HG03045 (cell line): ENCODE results near the gene ABHD2.

Experiments used
- ATAC-seq: cut with Tn5 transposase; IDR thresholded peaks from one replicate; pipeline ENCODE4 v1.9.1; 2021; ENCODE audit warnings: mild to moderate bottlenecking, moderate library complexity; ENCODE audit not compliant: unreplicated experiment

The ABHD2 gene

DNA sequence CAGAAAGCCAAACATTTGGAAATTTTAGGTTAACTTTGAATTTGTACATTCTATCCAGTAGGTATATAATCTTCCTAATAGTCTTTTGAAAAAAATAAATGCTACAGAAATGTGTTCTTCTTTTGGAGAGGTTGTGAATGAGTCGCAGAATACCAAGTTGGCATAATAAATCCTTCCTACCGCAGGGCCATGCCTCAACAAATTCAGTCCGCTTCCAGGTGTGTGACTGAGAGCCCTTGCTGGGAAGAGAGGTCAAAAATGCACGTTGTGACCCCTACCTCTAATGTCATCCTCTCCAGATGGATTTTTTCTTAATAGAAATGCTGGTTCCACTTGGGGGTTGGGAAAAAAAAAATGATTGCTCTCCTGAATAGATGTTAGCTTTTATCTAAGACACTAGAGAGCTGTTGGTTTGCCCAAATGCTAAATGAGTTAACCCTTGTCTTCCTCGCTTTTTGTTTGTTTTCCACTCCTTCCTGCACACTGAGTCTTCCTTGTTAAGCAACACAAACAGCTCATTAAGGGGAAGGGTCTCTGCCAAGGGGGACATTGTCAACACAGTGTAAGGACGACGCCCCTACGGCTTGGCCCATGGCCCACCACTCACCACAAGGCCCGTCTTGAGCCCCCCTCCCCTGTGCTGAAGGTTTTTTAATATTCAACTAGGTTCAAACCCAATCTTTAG, 99.2 kb downstream of the ABHD2 start:
- ATAC-seq = no peak

DNA sequence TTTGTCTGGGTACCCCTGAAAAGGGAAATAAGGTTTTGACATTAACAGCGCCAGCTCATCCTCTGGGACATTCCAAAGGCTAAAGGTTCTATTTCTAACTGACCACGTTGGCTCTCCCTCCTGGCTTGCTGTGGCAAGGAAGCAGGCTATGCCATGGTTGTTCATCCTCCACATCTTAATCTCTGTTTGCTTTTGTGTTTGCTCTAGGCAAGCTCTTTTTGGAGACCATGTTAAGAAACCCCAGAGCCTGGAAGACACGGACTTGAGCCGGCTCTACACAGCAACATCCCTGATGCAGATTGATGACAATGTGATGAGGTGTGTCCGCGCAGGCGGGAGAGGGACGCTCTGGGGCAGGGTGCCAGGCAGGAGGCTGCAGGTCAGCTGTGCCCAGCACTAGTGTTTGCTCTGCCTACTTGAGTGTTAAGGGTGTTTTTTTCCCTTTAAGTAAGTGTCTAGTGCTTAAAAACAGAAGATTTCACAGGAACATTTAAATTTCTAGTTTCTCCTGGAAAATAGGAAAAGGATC, 99.8 kb downstream of the ABHD2 start:
- no peak for ATAC-seq

DNA sequence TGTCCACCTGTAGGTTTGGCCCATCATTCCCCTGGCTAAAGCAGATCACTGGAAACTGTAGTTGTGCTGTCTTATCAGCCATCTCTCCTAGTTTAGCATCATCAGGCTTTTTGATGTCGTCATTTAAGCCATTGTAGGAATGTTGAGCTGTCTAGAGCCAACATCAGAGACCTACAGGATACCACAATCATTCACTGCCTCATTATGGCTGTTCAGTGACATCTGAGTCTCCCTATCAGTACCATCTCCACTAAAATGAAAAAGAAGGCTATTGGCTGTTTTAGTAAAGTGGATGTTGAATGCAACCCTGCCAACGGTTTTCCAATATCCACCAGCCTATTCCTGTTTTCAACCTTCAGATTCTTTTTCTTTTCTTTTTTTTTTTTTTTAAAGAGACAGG, 103.9 kb downstream of the ABHD2 start:
- ATAC-seq = no peak

DNA sequence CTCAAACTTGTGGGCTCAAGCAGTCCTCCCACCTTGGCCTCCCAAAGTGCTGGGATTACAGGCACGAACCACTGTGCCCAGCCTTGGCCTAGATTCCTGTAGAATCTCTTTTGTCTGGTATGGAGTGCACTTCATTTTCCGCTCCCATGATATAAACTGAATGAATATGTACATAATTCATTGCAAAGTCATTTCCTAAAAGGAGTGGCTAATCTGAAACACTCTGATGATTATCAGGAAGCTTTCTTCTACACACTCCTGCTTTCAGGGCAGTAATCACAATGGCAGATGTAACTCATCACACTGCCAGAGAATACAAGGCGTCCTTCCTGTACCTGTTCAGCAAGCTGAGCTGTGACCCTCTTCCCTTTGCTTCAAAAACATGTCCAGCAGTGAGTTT, 104.5 kb downstream of the ABHD2 start:
- ATAC-seq = no peak

DNA sequence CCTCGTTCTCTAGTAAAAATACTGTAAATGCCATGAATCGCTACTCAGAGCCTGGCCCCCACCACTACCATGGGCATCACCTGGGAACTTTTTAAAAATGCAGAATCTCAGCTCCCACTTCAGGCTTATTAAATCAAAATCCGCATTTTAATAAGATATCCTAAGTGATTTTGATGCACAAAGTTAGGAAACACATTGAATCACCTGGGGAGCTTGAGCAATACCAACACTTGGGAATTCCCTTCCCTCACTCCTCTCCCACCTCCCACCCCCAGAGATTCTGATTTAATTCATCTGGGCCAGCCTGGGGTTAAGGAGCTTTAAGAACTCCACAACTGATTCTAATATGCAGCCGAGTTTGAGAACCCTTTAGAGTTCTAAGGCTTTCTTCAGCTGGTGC, 106.4 kb downstream of the ABHD2 start:
- no peak for ATAC-seq

DNA sequence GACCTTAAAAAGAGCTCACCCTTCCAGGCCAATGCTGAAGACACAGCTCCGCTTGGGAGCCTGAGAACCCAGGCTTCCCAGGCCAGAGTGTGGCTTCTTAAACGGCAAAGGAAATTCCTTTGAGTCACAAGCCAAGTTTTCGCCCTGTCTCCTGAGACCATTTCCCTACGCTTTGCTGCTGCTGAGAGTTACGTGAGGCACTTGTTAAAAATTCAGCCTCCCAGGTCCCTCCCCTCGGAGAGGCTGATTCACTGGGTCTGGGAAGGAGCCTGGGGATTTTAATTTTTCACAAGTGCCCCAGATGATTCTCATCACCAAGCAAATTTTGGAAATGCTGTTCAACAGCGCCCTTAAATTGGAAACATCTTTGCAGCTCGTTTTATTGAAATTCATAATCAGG, 107.6 kb downstream of the ABHD2 start:
- no peak for ATAC-seq

DNA sequence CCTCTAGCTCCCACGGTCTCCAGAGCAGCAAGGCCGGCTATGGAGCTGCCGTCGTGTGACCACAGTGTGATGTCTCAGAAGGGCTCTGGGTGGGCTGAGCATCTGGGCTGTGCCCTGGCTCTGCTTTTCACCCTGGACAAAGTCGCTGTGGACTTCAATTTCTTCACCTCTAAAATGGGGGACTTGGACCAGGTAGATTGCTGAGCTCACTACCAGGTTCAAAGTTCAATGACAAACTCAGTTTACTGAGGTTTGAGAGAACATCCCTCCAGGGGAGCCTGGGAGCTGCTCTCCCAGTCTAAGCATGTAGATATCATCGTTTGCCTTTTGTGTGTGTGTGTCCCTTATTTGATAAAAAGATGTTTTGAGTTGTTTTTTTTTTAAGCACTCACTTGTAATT, 108.0 kb downstream of the ABHD2 start:
- no peak for ATAC-seq

DNA sequence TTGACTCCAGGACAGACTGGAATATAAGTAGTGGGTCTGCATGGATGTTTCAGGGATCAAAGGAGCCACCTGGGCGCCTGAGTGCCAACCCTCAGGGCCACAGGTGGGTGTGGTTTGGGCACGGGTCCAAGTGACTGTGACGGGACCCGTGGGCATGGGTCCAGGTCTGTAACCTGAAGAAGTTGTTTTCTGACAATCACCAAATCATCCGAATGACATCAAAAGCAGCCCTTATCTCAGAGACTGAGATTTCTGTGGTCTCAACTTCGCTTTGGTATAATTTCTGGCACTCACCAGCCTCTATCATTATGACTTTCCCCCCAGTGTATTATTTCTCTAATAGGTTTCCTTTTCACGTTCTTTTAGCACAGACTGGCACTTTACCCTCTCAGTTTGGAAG, 108.7 kb downstream of the ABHD2 start:
- ATAC-seq = no peak

DNA sequence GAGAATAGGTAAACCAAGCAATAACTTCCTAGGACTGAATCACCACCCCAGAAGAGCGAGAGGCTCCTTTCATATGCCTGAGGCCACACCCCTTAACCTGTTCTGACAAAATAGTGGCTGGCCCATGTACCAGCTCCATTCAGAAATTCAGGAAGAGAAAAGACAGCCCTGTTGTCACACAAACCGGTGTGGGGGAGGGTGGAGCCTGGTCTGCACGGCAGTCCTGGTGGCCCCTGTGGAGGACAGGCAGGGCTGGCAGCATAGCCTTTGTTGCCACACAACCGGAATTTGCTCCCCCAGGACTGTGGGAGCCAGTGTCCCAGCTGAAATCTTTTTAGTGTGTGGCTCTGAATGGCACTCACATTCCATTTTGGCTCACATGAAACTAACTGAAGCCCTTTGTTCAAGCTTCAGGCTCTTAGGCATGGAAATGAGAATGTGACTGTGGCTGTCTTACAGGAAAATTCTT, 109.3 kb downstream of the ABHD2 start:
- ATAC-seq = no peak

DNA sequence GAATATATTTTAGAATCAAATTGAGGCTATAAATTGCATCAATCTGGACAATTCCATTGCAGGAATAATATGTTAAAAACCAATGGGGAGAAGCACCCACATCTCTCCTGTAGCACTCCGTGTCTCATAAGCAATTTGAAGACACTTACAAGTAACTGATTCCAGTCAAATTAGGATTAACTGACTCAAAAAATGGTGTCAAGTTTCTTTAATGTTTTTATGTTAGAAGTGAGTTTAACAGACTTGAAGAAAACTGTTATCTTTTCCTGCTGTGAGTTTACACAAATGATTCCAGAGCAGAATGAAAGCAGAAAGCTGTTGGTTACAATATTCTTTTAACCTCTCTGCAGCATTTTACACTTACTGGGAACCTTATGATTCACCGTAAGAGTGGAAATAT, 109.9 kb downstream of the ABHD2 start:
- no peak for ATAC-seq

DNA sequence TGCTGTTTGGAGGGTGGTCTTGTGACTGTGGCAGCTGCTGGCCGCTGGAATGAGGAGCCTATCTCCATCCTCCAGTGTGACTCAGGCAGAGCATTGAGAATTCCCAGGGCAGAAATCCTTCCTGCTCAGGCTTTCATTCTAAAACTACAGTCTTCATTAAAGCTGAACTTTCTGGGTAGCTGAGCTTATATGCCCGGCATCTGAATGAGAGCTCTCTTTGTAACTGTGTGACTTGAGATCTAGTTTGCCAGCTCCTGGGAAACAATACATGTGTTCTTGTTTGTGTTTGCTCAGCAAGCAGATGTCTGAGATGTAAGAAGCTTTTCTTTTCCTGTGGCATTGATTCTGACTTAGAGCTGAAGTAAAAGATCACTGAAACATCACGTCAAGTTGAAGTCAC, 110.7 kb downstream of the ABHD2 start:
- no peak for ATAC-seq

DNA sequence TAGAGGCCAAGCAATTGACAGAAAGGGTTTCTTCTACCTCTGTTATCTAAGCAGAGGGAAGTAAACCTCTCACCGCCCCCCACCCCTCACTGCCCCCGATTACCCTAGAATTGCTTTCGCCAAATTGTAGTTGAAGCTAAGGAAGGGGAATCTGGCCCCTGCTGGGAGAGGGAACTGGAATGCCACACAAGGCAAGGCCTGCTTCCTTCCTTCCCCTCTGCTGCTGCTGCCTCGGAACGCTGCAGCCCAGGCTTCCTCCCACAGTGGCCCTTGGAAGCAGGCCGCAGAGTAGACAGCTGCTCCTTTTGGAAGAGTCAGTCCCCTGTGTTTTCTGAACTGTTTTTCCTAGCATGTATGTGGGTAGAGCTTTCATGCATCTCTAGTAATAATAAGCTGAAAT, 111.5 kb downstream of the ABHD2 start:
- no peak for ATAC-seq

DNA sequence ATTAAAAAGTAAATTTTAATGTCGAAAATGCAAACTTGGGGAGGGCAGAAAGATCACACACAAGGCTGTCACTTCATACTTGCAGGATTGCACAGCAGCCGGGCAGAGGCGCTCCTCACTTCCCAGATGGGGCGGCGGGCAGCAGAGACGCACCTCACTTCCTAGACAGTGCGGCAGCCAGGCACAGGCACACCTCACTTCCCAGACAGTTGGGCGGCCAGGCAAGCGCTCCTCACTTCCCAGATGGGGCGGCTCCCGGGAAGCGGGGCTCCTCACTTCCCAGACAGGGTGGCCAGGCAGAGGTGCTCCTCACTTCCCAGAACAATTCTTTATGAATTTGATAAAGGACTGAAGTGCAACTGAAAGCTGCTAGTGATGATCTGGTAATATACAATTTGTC, 111.9 kb downstream of the ABHD2 start:
- ATAC-seq = no peak

DNA sequence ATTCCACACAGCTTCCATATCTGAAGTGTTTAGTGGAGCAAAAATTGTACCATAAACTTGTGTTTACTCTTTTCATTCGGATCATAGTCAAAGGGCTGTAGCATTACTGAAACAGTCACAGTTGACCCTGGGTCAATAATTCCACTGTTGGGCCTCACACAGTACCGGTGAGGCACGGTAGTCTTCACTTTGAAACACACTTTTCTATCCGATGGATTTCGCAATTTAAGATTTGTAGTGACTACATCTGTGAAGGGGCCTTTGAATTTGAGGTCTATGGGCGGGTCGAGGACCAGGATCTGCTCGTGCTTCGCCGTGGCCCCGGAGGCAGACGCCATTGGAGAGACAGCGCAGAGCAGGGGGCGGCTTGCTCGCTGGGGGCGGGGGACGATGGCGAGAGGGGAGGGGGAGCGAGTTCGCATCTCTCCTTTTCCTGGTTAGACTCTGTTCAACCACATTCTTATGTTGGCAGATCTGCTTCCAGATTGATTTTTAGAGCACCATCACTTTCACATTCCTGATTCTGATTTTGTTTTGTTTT, 113.3 kb downstream of the ABHD2 start:
- ATAC-seq = no peak

DNA sequence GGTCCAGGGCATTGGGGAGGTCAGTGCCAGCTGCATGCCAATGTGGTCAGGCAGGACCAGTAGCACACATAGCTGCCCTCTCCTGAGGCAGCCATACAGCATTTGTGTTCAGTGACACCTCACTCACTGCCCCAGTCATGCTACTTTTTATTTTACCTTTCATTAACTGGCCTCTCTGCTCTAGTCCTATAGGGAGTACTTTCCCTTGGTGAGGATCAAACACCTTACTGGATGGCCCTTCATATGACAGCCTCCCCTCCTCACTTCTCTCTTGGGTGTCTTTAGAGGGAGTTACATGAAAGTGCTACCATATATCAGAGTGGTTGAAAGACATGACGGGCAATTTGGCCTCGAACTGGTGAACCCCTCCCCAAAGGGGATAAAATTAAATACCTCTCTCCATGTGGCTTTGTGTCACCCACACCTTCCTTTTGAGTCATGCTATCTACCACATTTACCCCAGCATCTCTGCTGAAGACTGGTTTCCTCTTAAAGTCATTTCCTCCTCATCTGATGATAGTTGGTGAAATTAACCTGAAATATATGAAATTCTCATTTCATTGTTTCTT, 115.5 kb downstream of the ABHD2 start:
- no peak for ATAC-seq

DNA sequence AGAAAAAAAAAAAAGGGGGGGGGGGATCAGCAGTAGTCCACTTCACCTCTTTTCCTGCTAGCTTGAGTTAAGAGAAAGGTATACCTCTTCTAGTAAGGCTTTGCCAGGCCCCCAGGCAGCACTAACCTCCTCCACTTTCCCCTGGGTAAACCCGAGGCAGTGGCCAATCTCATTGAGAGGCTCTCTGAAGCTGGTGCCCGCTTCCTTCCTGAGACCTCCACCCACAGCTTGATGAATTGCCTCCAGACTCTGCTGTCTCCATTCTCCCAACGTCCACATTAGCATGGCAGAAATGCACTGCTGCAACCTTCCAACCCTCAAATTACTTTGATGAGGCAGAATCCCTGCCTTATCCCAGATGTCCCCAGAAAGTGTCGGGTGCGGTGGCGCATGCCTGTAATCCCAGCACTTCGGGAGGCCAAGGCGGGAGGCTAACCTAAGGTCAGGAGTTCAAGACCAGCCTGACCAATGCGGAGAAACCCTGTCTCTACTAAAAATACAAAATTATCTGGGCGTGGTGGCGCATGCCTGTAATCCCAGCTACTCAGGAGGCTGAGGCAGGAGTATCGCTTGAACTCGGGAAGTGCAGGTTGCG, 117.8 kb downstream of the ABHD2 start:
- no peak for ATAC-seq

DNA sequence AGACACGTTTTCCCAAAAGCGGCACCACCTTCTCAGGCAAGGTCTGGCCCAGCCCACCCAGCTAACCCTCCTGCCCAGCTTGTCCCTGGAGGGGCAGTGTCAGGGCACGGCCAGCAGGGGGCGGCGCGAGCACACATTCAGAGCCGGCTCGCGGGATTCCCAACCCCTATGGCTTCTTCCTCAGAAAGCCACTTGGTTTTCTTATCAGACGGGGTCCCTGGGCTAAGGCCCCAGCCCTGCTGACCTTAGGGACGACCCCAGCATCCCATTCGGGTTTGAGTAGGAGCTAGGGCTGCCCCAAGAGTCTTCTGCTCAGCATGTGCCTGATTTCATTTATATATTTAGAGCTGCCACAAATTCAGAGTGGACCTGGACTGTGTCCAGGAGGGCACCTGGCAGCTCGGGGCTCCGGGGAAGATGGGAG, 118.7 kb downstream of the ABHD2 start:
- ATAC-seq = peak; percentile 73

DNA sequence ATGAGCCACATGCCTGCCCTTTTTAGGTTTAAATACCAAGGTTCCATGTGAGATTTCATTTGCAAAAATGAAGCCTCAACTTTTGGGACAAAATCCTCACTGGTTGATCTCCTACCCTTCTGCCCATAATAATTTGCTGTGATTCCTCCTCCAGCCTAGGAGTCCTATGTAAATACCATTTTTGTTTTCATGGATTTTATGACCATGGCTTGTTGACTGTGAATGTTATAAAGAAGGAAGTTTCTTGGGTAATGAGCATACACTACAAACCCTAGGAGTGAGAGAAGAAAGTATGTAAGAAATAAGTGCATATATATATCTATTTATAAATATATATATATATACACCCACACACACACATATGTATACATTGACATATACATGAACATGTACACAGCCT, 120.0 kb downstream of the ABHD2 start:
- ATAC-seq = no peak

DNA sequence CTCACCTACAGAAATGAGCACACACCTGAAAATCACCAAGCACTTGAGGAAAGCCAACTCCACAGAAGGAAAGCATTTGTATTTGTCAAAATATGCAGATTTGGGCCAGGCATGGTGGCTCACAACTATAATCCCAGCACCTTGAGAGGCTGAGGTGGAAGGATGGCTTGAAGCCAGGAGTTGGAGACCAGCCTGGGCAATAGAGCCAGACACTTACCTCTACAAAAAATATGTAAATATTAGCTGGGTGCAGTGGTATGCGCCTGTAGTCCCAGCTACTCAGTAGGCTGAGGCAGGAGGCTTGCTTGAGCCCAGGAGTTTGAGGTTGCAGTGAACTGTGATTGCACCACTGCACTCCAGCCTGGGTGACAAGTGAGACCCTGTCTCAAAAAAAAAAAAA, 120.8 kb downstream of the ABHD2 start:
- no peak for ATAC-seq

DNA sequence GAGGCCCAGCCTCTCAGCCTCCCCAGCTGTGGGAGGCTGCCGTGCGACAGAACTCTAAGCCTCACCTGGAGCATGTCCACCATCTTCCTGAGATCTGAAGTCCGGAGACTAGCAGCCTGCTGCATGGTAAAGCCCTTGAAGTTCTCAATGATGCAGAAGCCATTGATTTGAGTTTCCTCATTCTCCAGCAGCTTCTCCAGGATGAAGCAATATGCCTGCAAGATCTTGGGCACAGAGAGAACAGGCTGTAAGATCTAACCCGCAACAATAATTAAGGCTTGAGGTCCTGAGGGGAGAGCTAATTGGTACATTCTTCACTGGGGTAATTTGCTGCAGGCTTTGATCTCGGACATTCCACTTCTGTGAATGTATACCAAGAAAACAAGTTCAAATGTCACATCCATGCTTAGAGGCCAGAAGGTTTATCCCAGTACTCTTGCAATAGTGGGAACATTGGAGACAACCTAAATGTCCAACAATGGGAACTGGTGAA, 123.5 kb downstream of the ABHD2 start:
- no peak for ATAC-seq

DNA sequence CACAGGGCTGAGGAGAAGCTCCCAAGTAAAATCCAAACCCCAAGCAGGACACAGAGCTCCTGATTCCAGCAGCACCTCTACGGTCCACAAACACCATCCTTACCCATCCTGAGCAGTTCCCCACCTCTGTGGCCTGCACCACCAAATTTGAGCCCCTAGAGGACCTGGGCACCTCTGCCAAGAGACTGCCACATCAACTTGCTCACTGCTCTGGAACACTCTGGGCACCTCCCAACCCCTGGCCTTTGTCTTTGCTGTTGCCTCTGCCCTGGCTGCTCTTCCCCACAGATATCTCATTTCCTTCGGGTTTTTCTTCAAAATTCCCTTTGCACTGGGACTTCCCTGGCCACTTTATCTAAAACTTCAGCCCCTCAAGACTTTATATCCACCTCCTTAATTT, 127.4 kb downstream of the ABHD2 start:
- ATAC-seq = no peak

DNA sequence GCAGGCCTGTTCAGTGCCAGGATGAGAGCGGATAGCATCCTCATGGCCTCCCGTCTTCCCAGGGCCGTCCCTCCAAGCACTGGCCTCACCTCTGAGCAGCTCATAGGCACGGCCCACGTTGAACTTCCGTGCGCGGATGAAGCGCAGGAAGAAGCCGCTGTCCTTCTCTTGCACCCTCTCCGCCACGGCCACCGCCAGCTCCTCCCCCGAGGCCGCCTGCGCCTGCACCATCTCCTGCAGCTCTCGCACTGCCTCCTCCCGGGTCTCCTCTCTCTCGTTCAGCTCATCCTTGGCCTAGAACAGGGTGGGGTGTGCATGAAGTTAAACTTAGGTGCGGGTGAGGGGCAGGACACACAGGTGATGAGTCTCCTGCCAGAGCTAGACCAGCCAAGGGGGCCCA, 128.8 kb downstream of the ABHD2 start:
- no peak for ATAC-seq
